A549 (cell line): Measurements from ENCODE around the gene SMIM9. TPM values are rescaled to one million over a fixed set of nuclear protein-coding genes. Genes with fewer than 3 reads are reported as not detected.

Source experiments
- ATAC-seq, 2 experiments: fragments of 200-7000 bp in 1 of 2; fragments of >200 bp in 1 of 2; cut with Nextera tagmentation in 1 of 2; cut with Tn5 transposase in 1 of 2; 3 replicates each; pipeline versions ENCODE4 v1.8.0 to v1.9.1; 2018 to 2020; ENCODE audit warnings: mild to moderate bottlenecking in 1 of 2, moderate library complexity in 1 of 2
- CTCF ChIA-PET: fragments of 300-600 bp; sonication (Branson Sonifier 250); formaldehyde crosslinking; extraction: SDS; loops from one replicate; lab custom pipeline; 2021; ENCODE audit warnings: antibody characterized with exemption, inconsistent platforms; lab: Yijun Ruan, JAX
- POLR2A ChIA-PET: fragments of 350-600 bp; formaldehyde crosslinking; extraction: SDS; loops from one replicate; lab custom pipeline; 2021; ENCODE audit warnings: antibody characterized with exemption, inconsistent platforms; lab: Yijun Ruan, JAX
- DNase-seq, 2 experiments: peaks; one replicate each; pipeline versions ENCODE4 v3.0.0 to v3.0.0-alpha.2; 2011 to 2016; ENCODE audit warnings: low read depth in 1 of 2, low spot score in 1 of 2
- FAIRE-seq: peaks from 2 replicates; lab custom pipeline; 2011; peaks lifted over from hg19 to GRCh38; lab: Jason Lieb, UNC
- H3K27ac ChIP-seq, 2 experiments: fragments of >200 bp; sonication (Bioruptor Twin); formaldehyde crosslinking; 3 replicates each; pipeline ENCODE4 v1.5.1; 2016 to 2017
- H3K4me1 ChIP-seq: fragments of >200 bp; sonication (Bioruptor Twin); formaldehyde crosslinking; 3 replicates; pipeline ENCODE4 v1.6.1; 2016
- H3K4me2 ChIP-seq: fragments of >200 bp; sonication (Bioruptor Twin); formaldehyde crosslinking; 3 replicates; pipeline ENCODE4 v1.6.1; 2016
- H3K4me3 ChIP-seq: fragments of >200 bp; sonication (Bioruptor Twin); formaldehyde crosslinking; 3 replicates; pipeline ENCODE4 v1.5.1; 2016
- H3K9me3 ChIP-seq: fragments of >200 bp; sonication (Bioruptor Twin); formaldehyde crosslinking; 3 replicates; pipeline ENCODE4 v1.6.1; 2016
- BCL3 ChIP-seq: fragments of >200 bp; sonication (Bioruptor Twin); formaldehyde crosslinking; IDR thresholded peaks from 3 replicates; pipeline ENCODE4 v1.6.1; 2016
- CBX2 ChIP-seq: fragments of 200-600 bp; sonication (generic); IDR thresholded peaks from 2 replicates; pipeline ENCODE4 v1.6.1; 2016; ENCODE audit warnings: low read depth, mild to moderate bottlenecking, borderline replicate concordance
- CEBPB ChIP-seq, 2 experiments: fragments of >200 bp in 1 of 2; sonication (Bioruptor Twin) in 1 of 2; formaldehyde crosslinking in 1 of 2; IDR thresholded peaks; 2 replicates each; pipeline ENCODE4 v1.6.1; 2012 to 2016
- CHD4 ChIP-seq: fragments of 200-600 bp; sonication (generic); IDR thresholded peaks from 2 replicates; pipeline ENCODE4 v1.6.1; 2016; ENCODE audit warnings: antibody characterized with exemption, mild to moderate bottlenecking, borderline replicate concordance
- ELK1 ChIP-seq: fragments of 150-350 bp; IDR thresholded peaks from 2 replicates; pipeline ENCODE4 v1.6.1; 2014; ENCODE audit warnings: low read depth, mild to moderate bottlenecking, low read length
- ESRRA ChIP-seq: fragments of 150-350 bp; IDR thresholded peaks from 2 replicates; pipeline ENCODE4 v1.6.1; 2014; ENCODE audit warnings: mild to moderate bottlenecking, low read length, borderline replicate concordance
- FOSL2 ChIP-seq, 2 experiments: fragments of 450-650 bp in 1 of 2; fragments of >200 bp in 1 of 2; sonication (Bioruptor Twin) in 1 of 2; formaldehyde crosslinking; IDR thresholded peaks; 2 replicates each; pipeline versions ENCODE4 v1.5.0 to v1.6.1; 2016 to 2020; ENCODE audit warnings: mild to moderate bottlenecking in 1 of 2, moderate library complexity in 1 of 2
- GATA3 ChIP-seq: IDR thresholded peaks from 2 replicates; pipeline ENCODE4 v1.6.1; 2012; ENCODE audit warnings: borderline replicate concordance
- HOXA7 ChIP-seq: fragments of 250-450 bp; sonication (Bioruptor Pico); IDR thresholded peaks from 2 replicates; pipeline ENCODE4 v1.5.0; 2020; ENCODE audit warnings: mild to moderate bottlenecking, moderate library complexity
- JUN ChIP-seq, 2 experiments: fragments of >200 bp; sonication (Bioruptor Twin); formaldehyde crosslinking; IDR thresholded peaks; 2 replicates in 1 of 2; 3 replicates in 1 of 2; pipeline ENCODE4 v1.6.1; 2016 to 2017
- JUNB ChIP-seq: fragments of >200 bp; sonication (Bioruptor Twin); formaldehyde crosslinking; IDR thresholded peaks from 2 replicates; pipeline ENCODE4 v1.6.1; 2016
- MAFK ChIP-seq: fragments of 450-650 bp; IDR thresholded peaks from 2 replicates; pipeline ENCODE4 v1.6.1; 2014; ENCODE audit not compliant: partially characterized antibody
- NR3C1 ChIP-seq: fragments of >200 bp; sonication (Bioruptor Twin); formaldehyde crosslinking; IDR thresholded peaks from 3 replicates; pipeline ENCODE4 v1.6.1; 2017
- PHF8 ChIP-seq: fragments of 200-600 bp; sonication (generic); IDR thresholded peaks from 2 replicates; pipeline ENCODE4 v1.6.1; 2016; ENCODE audit warnings: low read depth, mild to moderate bottlenecking, antibody characterized with exemption, moderate library complexity, borderline replicate concordance
- POLR2AphosphoS2 ChIP-seq: conservative IDR thresholded peaks from 2 replicates; pipeline ENCODE4 v1.6.1; 2012; ENCODE audit warnings: low read length, improper control_type of control experiment, inconsistent platforms
- RAD21 ChIP-seq, 2 experiments: fragments of >200 bp in 1 of 2; sonication (Bioruptor Twin) in 1 of 2; formaldehyde crosslinking in 1 of 2; IDR thresholded peaks in 1 of 2; conservative IDR thresholded peaks in 1 of 2; 2 replicates in 1 of 2; 3 replicates in 1 of 2; pipeline ENCODE4 v1.6.1; 2012 to 2018; ENCODE audit warnings: inconsistent platforms in 1 of 2
- RARB ChIP-seq: fragments of 250-450 bp; sonication (Bioruptor Pico); IDR thresholded peaks from 2 replicates; pipeline ENCODE4 v1.8.0; 2021; ENCODE audit warnings: mild to moderate bottlenecking, moderate library complexity
- TFCP2L1 ChIP-seq: fragments of 250-450 bp; sonication (Bioruptor Pico); IDR thresholded peaks from 2 replicates; pipeline ENCODE4 v1.5.0; 2021; ENCODE audit warnings: mild to moderate bottlenecking
- ZFP36 ChIP-seq: fragments of 450-650 bp; IDR thresholded peaks from 2 replicates; pipeline ENCODE4 v1.6.1; 2014; ENCODE audit warnings: borderline replicate concordance; ENCODE audit not compliant: partially characterized antibody
- WGBS: methylation state at CpG from one replicate; pipeline ENCODE4 v1.1.6; 2017; ENCODE audit errors: missing lambda C conversion rate; 5-methylcytosine and 5-hydroxymethylcytosine counted together
- polyA plus RNA-seq, 4 experiments: library from polyadenylated mRNA; depleted of rRNA in 3 of 4; stranded (reverse); fragments of >200 nt; fragmentation: RNase III in 1 of 4; extraction: RNeasy Plus Mini Kit Qiagen cat#74134 plus additional on column Dnase treatment in 1 of 4; gene quantifications; 2 replicates in 3 of 4; 3 replicates in 1 of 4; pipeline ENCODE4 v1.2.3, GENCODE V29; 2011 to 2017
- TF ChIP-seq, protein P1 (sequence below): IDR thresholded peaks from 2 replicates; pipeline ENCODE4 v1.6.1; 2012

The SMIM9 gene
- polyA plus RNA-seq, 2 of the 4 experiments (the other 2 are of a cell fraction), result not detected

DNA sequence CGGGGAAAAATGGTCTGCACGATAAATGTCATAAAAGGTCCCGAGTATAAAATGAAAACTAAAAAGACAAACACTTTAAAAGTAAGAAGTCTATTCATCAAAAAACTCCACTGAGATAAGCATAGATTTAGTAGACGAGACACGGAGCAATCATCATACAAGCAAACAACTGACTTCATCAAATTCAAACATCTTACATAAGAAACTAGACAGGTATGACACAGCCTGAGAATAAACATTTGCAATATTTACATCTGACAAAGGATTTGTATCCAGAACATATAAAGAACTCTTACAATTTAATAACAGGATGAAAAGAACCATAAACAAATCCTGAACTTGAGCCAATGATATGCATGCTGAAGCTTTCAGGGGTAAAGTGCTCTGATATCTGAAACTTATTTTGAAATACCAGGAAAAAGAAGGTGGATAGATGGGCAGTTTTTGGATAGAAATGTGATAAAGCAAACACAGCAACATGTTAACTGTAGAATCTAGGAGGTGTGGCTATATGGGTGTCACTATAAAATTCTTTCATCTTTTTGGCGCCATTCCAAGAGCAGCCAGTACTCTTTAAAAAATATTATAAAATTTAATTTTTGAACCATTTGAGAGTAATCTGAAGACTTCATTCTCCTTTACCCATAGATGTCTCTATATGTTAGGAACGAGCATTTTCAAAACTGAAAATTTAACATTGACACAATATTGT is 41.2 kb downstream of the SMIM9 start:
- peak; percentile 7 for FAIRE-seq
- peak in 1 of 2 experiments; percentile 25 for DNase-seq
- ChIA-PET CTCF (no interaction called here), POLR2A (no interaction called here)
- H3K4me2 ChIP-seq, result peak overlapping the region; percentile 46
- WGBS, result 51% methylated on average over 7 of the region's 7 CpGs
- TF ChIP-seq JUNB, result peak; percentile 74; the same call in 1 of the 2 replicates
- no peak for TF ChIP-seq RARB (CRISPR knock-in tag)
- TF ChIP-seq HOXA7 (CRISPR knock-in tag), result no peak
- no peak; the same call in 1 of the 2 replicates for TF ChIP-seq FOSL2 (IDR thresholded peaks at IDR 0.05)
- TF ChIP-seq FOSL2 (CRISPR knock-in tag; IDR thresholded peaks at IDR 0.05), result peak; percentile 48; the same call in 1 of the 2 replicates
- TF ChIP-seq CEBPB (IDR thresholded peaks at IDR 0.05), result peak; percentile 42 to 47; a peak in 2 of 4 replicates
- peak in 1 of 2 experiments; percentile 53; a peak in 1 of 5 replicates for TF ChIP-seq JUN (IDR thresholded peaks at IDR 0.05)
- TF ChIP-seq GATA3, result peak; percentile 38; the same call in 1 of the 2 replicates
- no peak overlapping the region; a peak in 1 of 6 replicates for H3K27ac ChIP-seq
- ATAC-seq, result peak; percentile 45 to 56; a peak in 3 of 6 replicates
- H3K9me3 ChIP-seq, result no peaks in the 10 kb centered on the region
- H3K4me1 ChIP-seq, result peaks cover 51% of the 10 kb centered on the region
- H3K4me3 ChIP-seq, result no peak overlapping the region

- TF ChIP-seq ZFP36 (no peak), RAD21 (conservative IDR thresholded peaks at IDR 0.05 in 1 of 2, IDR thresholded peaks at IDR 0.05 in 1 of 2) (no peak), POLR2AphosphoS2 (no peak), ELK1 (no peak), CBX2 (no peak), FOSL2 (IDR thresholded peaks at IDR 0.05) (no peak), FOSL2 (CRISPR knock-in tag; IDR thresholded peaks at IDR 0.05) (no peak), BCL3 (no peak), CHD4 (no peak), MAFK (no peak), NR3C1 (no peak), PHF8 (no peak), ESRRA (no peak), TFCP2L1 (no peak)
- no peaks in the 10 kb centered on the region for H3K9me3 ChIP-seq
- CTCF ChIA-PET, result interaction anchor here (1.3 kb wide), 1 partner anchor 14 kb away, joined by 3 read pairs; no protein-coding TSS in a partner anchor
- FAIRE-seq, result no peak
- no peak for DNase-seq
- no peak for ATAC-seq
- POLR2A ChIA-PET, result interaction anchor here (0.6 to 0.8 kb wide), 2 partner anchors 14 to 30 kb away, joined by 3 to 4 read pairs; no protein-coding TSS in a partner anchor
- no peak overlapping the region for H3K4me3 ChIP-seq
- peaks cover 38% of the 10 kb centered on the region for H3K4me1 ChIP-seq
- peak overlapping the region; percentile 49; the same call in 2 of the 3 replicates for H3K4me2 ChIP-seq
- H3K27ac ChIP-seq, result peak overlapping the region in 1 of 2 experiments; percentile 16; a peak in 1 of 6 replicates
- 86% methylated on average over 8 of the region's 8 CpGs for WGBS
Observed at GRCh38 chrX:154791939-154792338, 42.5 kb downstream of the SMIM9 start.

GRCh38 chrX:154791467-154791866 is 43.0 kb downstream of the SMIM9 start:
- Histone ChIP-seq H3K9me3 (no peaks in the 10 kb centered on the region), H3K4me1 (peaks cover 33% of the 10 kb centered on the region; the same call in 2 of the 3 replicates), H3K4me2 (peak overlapping the region; percentile 49), H3K4me3 (no peak overlapping the region), H3K27ac (no peak overlapping the region; a peak in 1 of 6 replicates)
- 65% methylated on average over 4 of the region's 4 CpGs for WGBS
- TF ChIP-seq GATA3, result peak; percentile 36; the same call in 1 of the 2 replicates
- TF ChIP-seq, protein P1, sequence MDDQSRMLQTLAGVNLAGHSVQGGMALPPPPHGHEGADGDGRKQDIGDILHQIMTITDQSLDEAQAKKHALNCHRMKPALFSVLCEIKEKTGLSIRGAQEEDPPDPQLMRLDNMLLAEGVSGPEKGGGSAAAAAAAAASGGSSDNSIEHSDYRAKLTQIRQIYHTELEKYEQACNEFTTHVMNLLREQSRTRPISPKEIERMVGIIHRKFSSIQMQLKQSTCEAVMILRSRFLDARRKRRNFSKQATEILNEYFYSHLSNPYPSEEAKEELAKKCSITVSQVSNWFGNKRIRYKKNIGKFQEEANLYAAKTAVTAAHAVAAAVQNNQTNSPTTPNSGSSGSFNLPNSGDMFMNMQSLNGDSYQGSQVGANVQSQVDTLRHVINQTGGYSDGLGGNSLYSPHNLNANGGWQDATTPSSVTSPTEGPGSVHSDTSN, result no peak
- POLR2A ChIA-PET, result interaction anchor here (0.6 to 0.8 kb wide), 2 partner anchors 13 to 29 kb away, joined by 3 to 4 read pairs; no protein-coding TSS in a partner anchor
- DNase-seq, result no peak
- no peak for FAIRE-seq
- no peak for ATAC-seq
- CTCF ChIA-PET, result interaction anchor here (0.9 to 1.3 kb wide), 2 partner anchors 15 to 43 kb away, joined by 3 read pairs; no protein-coding TSS in a partner anchor
